ENCODE data around the gene AP5S1. TPM values are rescaled to one million over a fixed set of nuclear protein-coding genes. Genes with fewer than 3 reads are reported as not detected.
"Not testable (repeated sequence)": the region's sequence is repeated elsewhere in the genome, so short reads cannot be mapped to it uniquely, and the experiment has no call there.

The AP5S1 gene
- polyA plus RNA-seq, 1 donor = 11.8 TPM

DNA sequence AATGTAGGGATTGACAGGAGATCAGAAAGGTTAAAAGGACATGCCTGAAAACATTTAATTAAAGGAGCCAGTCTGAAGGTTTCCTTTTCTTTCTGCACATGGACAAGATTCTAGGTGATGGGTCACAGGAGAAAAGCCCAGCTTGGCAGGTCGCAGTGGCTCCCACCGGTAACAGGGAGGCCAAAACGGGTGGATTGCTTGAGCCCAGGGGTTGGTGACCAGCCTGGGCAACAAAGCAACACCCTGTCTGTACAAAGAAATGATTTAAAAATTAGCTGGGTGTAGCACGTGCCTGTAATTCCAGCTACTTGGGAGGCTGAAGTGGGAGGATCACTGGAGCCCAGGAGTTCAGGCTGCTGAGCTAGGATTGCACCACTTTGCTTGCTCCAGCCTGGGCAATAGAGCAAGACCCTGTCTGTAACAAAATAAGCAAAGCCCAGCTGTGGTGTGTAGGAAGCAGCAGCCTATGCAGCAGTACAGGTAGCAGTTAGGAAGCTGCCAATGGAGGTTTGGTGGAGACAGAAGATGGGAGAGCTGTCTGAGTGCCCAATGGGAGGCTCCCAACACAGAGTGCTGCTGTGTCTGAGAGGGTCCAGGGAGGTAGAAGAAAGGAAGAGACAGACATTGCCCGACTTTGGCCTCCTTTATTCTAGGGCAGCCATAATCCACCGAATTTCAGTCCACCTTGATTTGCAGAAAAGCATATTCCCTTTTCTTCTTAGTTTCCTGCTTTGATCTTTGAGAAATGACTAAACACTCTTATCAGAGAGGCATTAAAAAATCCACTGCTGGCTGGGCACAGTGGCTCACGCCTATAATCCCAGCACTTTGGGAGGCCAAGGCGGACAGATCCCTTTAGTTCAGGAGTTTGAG lies 7.1 kb upstream of the AP5S1 start:
- DNase-seq = no peak

DNA sequence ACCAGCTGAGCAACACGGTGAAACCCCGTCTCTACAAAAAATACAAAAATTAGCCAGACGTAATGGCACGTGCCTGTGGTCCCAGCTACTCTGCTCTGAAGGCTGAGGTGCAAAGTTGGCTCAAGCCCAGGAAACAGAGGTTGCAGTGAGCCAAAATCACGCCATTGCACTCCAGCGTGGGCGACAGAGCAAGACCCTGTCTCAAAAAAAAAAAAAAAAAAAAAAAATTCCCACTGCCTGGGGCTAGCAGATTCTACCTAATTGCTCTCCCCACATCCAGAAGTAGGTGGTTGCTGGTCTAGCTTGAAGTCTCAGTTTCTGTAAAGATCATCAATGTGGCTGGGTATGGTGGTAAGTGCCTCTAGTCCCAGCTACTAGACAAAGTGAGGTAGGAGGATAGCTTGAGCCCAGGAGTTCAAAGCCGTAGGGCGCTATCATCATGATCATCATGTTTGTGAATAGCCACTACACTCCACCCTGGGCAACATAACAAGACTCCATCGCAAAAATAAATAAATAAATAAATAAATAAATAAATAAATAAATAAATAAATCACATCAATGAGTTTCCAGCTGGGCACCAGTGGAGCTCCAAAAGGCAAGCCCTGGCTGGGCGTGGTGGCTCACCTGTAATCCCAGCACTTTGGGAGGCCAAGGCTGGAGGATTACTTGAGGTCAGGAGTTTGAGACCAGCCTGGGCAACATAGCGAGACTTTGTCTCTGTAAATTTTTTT lies 6.3 kb upstream of the AP5S1 start:
- DNase-seq = no peak

DNA sequence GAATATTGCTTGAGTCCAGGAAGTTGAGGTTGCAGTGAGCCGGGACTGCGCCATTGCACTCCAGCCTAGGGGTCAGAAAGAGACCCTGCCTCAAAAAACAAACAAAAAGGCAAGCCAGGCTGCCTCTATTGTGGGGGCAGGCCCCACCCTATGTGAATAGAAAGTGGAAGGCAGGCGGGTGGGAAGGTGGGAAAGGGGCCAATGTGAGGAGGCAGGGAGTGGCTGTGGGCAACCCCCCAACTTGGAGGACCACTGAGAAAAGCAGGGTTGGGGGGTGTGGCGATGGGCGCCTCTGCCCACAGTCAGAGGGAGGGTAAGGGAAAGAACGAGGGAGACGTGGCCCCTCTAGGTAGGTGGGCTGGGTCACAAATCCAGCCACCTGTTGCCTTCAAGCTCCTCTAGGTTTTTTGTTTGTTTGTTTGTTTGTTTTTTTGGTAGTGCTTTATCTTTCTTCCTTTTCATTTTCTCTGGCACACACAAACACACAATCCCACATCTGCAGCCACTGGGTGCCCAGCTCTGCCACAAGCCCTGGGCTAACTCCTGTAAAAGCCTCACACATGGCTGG lies 5.3 kb upstream of the AP5S1 start:
- no peak for DNase-seq

DNA sequence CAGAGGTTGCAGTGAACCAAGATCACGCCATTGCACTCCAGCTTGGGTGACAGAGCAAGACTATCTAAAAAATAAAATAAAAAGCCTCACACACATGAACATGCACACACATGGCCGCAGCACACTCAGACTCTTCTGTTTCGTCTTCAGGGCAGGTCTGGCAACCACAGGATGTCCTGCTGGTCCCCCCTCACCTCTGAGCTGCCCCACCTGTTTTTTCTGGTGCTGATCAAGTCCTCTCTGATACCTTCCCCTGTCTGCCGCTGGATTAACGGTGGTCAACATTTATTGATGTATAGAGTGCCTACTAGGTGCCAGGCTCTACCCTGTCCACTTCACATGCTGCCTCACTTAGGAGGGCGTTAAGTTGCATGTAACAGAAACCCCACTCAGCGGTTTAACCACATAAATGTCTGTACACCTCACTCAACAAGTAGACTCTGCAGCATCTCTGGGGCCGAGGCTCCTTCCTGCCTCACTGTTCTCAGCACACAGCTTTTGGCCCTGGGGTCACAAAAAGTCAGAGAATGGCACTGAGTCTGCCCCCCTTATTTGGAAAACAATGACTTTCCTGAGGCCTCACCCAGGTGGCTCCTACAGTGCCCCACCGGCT lies 4.5 kb upstream of the AP5S1 start:
- DNase-seq = no peak

DNA sequence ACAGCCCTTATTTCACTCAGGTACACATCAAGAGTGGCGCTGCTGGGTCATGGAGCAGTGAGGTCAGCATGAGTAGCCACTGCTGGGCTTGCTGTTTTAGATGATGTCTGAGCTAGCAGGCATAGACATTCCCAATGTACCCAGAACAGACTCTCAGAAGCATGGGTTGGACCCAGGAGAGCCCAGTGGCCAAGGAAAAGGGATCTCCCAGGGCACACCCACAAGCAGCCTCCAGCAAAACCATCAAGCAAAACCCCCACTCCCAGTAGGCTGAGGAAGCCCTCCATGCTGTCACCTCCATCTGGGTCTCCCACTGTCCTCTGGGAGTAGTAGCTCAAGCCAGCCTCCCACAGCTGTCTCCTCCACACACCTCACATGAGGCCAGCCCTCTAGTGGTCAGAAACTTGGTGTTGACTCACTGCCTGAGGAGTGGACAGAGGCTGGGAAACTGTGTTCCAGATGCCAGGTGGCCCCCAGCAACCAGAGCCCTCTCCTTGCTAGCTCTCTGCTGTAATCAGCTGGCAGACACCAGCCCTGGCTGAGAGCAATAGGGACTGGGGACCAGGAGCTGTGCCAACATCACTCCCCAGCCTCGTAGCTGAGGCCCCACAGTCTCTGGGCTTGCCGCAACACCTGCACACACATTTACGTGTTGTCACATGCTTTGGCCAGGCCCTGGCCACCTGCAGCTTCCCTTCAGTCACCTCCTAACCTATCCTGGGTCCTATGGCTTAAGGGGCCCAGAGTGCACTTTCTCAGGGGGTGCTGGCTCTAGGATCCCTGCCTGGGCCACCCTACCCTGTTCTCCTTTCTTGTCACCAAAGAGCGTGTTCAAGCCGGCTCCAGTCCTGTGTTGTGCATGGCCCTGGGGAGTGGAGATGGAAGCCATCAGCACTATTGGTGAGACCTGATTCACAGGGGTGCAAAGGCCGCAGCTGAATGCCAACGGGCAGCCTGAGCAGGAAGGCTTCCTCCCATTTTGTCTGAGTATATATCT lies 1.9 kb upstream of the AP5S1 start:
- no peak for DNase-seq

DNA sequence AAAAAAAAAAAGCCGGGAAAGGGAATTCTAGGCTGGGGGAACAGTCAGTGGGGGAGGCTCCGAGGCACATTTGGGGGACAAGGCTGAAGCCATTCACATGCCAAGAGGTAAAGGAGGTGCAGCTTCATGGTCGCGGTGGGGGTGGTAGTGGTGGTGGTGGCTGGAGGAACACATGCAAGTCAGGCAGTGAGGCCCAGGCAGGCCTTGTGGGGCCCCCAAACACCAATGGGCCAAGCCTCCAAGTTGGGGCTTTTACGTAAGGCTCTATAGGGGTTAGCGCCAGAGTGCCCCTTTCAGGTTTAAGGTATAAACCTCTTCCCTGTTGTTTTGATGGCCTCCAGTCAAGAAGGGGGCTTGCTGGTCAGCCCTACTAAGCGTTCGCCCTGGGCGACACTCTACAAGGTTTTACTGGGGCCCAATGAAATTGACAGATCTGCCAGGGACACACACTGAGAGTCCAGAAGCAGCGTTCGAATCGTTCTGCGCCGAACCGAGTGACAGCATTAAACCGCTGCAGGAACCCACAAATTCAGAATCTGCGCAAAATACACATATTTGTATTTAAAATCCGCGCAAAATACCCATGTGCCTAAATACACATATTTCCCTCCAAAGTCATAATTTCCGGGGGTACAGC lies 818 bp upstream of the AP5S1 start:
- no peak for DNase-seq

DNA sequence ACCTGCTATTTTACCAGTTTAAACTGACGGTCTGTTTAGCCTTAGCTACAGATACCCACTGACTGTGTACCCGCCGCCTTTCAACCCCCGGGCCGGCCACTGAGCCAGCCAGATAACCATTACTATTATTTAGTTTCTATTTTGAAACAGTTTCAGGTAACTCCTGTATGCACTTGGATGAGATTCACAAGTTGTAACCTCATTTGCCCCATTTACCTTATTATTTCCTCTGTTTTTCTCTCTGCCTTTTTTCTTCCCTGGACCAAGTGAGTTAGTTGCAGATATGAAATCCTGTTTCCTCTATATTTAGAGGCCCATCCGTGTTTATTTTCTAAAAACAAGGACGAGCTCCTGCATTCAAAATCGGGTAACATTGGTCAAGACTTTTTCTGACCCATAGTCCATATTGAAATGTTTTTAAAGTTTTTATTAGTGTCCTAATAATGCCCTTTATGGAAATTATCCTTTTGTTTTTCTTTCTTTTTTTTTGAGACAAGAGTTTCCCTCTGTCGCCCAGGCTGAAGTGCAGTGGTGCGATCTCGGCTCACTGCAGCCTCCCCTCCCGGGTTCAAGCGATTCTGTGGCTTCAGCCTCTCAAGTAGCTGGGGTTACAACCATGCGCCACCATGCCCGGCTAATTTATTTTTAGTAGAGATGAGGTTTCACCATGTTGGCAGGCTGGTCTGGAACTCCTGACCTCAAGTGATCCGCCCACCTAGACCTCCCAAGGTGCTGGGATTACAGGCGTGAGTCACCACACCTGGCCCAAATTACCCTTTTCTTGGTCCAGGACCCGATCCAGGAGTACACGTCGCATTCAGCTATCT lies 767 bp downstream of the AP5S1 start:
- DNase-seq = no peak

DNA sequence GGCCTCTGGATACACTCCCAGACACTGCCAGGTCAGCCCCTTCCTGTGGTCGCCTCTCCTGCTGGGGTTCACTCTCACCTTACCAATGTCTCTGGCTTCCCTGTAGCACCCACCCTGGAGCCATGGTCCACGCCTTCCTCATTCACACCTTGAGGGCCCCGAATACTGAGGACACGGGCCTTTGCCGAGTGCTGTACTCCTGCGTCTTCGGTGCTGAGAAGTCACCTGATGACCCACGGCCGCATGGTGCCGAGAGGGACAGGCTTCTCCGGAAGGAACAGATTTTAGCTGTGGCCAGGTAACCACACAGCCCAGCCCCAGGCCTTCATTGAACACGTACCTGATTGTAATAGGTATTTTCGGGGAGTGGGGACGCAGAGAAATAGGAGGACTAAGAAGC lies 1.6 kb downstream of the AP5S1 start:
- DNase-seq = no peak

DNA sequence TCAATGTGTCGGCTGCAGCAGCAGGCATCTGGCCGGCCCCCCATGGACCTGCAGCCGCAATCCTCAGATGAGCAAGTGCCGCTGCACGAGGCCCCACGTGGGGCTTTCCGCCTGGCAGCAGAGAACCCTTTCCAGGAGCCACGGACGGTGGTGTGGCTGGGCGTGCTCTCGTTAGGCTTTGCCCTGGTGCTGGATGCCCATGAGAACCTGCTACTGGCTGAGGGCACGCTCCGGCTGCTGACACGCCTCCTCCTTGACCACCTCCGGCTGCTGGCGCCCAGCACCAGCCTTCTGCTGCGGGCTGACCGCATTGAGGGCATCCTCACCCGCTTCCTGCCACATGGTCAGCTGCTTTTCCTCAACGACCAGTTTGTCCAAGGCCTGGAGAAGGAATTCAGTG lies 3.5 kb downstream of the AP5S1 start:
- DNase-seq = no peak

DNA sequence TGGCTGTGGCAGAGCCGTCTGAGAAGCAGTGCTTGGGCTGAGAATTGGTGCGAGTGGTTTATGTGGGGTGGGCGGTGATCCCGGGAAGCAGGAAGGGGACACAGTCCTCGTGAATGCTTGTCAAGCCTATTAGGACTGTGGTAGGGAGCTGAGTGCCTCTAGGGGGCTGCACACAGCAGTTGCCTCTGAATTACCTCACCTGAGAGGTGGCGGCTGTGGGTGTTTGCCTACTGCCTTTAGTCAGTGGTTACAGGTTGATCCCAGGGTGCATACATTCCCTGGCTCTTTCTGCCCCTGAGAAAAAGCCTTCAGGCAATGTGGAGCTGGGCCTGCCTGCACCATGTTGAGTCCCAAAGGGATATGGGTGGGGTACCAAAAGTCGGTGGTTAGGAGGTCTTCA lies 5.2 kb downstream of the AP5S1 start:
- DNase-seq = no peak

DNA sequence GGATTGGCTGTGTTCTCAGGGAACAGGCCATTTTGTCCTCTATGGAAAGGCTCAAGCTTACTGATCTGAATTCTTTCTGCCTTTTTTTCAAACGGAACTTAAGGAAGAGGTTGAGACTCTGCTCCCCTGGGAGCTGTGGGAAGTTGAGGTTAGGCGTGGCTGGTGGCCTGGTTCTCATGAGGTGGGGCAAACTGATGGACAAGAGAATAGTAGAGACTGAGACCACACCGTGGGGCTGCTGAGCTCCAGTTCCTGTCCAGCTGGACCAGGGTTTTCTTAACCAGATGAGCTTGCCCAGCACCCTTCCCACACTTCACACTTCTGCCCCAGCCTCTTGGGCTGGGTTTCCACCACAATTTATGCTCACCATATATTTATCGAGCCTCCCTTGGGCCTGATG lies 6.1 kb downstream of the AP5S1 start:
- no peak for DNase-seq

DNA sequence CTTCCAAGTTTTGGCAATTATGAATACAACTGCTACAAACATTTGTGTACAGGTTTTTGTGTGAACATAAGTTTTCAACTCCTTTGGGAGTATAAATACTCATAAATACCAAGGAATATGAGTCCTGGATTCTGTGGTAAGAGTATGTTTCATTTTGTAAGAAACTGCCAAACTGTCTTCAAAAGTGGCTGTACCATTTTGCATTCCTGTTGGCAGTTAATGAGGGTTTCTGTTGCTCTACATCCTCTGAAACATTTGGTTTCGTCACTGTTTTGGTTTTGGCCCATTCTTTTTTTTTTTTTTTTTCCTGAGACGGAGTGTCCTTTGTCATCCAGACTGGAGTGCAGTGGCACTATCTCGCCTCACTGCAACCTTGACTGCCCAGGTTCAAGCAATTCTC lies 8.5 kb downstream of the AP5S1 start:
- DNase-seq = no peak

DNA sequence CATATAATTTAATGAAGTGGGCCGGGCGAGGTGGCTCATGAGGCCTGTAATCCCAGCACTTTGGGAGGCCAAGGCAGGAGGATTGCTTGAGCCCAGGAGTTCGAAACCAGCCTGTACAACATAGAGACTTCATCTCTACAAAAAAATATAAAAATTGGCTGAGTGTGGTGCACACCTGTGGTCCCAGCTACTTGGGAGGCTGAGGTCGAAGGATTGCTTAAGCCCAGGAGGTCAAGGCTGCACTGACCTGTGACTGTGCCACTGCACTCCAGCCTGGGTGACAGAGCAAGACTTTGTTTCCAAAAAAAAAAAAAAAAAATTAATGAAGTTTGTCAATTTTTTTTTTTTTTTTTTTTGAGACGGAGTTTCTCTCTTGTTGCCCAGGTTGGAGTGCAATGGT lies 9.5 kb downstream of the AP5S1 start:
- DNase-seq = not testable (repeated sequence)

DNA sequence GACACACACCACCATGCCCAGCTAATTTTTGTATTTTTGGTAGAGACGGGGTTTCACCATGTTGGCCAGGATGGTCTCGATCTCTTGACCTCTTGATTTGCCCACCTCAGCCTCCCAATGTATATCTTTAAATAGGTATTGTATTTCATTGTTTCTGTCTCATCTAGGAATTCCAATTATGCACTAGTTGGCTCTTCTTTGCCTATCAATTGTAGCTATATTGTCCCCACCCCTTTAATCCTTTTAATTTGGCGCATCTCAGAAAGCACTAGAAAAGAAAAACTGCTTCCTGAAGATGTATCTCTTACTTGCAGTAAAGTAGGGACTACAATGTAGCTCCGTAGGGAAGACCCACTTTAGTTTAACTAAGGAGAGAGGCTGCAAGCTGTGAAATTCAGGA lies 15.8 kb downstream of the AP5S1 start:
- DNase-seq = no peak

DNA sequence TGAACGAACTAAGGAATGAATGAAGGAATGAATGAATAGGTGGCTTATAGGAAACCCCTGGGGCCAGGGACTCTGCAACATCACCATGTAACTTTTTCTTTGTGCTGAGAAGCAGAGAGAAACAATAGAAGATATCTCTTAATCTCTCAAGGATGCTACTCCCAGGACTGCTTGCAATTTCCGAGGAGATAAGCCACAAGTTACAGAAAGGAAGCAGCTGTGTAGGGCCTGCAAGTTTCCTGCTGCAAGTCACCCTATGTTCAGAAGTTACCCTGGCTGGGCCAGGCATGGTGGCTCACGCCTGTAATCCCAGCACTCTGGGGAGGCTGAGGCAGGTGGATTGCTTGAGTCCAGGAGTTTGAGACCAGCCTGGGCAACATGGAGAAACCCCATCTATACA lies 19.0 kb downstream of the AP5S1 start:
- DNase-seq = no peak

DNA sequence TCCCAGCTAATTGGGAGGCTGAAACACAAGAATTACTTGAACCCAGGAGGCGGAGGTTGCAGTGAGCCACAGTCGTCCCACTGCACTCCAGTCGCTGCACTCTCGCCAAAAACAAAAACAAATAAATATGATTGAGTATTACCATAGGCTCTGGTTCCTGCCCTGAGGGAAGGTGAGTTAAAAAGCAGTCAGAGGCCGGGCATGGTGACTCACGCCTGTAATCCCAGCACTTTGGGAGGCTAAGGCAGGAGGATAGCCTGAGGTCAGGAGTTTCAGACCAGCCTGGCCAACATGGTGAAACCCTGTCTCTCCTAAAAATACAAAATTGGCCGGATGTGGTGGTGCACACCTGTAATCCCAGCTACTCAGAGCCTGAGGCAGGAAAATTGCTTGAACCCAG lies 19.9 kb downstream of the AP5S1 start:
- DNase-seq = not testable (repeated sequence)

DNA sequence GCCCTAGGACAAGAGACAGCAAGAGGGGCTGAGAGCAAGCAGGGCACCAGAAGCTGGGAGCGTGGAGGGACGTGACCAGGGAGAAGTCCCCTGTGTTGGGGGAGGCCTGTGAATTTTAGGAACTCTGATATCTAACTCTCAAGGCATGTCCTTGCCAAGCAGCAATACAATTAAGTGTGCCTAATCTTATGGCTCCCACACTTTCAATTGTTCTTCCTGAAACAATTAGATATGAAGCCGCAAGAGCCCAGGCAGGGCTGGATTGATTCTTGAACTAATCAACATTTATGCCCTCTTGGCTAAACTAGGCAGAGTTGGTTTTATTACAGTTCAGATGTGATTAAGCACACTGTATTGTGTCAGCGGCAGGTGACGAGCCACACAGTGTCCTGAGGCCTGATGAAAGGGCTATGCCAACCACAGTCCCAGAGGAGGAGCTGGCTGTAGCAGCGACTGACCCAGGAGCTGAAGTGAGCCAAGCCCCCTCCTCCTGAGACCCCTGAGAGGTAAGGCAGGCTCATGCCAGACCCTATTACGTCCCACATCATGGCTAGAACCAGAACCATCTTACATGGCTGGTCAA lies 22.1 kb downstream of the AP5S1 start:
- DNase-seq = no peak

DNA sequence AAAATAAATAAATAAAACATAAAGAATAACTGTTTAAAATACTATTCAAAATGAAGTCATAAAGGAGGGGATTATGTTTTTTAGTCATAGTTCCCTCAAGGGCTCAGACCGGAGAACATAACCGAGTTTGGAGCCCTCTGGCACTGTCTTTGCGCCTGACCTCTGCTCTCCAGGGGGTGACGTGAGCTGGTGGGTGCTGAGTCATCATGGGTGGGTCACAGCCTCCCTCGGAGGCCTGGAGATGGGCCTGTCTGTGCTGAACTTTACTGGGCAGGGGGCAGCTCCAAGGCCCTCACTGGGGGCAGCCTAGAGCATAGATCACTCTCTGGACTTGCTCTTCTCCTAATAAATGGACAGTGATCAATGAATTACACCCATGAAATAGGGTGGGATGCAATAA lies 23.1 kb downstream of the AP5S1 start:
- no peak for DNase-seq

DNA sequence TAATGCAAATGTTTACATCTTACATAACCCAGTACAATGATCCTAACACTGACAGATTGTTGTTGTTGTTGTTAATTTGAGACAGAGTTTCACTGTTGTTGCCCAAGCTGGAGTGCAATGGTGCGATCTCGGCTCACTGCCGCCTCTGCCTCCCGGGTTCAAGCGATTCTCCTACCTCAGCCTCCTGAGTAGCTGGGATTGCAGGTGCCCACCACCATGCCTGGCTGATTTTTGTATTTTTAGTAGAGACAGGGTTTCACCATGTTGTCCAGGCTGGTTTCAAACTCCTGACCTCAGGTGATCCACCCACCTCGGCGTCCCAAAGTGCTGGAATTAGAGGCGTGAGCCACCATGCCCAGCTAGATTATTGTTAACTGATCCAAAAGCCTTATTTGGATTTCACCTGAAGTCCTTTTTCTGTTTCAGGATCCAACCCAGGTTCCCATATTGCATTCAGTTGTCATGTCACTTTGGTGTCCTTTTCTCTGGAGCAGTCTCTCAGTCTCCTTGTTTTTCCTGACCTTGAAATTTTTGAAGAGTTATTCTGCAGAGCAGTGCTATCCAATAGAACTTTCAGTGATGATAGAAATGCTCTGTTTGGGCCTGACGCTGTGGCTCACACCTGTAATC lies 23.8 kb downstream of the AP5S1 start:
- not testable (repeated sequence) for DNase-seq

DNA sequence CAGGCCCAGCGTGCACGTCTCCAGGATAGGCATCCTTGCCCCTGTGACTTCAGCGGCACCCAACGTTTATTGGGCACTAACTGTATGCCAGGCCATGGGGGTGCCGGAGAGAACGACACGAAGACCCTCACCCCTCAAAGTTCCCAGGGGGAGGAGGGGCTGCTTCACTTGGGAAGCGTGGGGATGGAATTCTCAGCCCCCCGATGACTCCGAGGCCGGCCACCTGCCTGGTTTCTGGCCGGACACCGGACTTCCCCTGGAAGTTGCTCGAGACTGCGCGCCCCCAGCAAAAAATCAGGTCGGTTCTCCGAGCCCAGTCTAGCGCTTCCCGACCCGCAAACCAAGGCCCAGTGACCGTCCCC lies 26.0 kb downstream of the AP5S1 start:
- DNase-seq = no peak

All from hindlimb muscle (tissue), 1 donor.